ENCODE results near the gene DNAH6.

Gene DNAH6

DNA sequence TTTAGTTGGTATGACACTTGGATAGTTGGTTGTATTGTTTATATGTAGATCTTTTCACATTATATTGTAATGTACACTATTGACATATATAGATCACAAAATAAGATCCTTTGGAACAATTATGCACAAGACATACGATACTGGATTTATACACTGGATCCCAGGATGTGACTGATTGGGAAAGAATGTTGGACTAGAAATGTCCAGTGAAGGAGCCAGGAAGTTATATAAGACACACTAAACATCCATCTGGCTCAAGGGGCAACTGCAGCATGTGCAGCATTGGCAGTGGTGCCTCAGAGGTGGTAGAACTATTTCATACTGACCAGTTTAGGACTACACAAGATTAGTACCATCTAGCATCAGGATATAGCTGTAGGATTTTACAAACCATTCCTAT lies 259.7 kb downstream of the DNAH6 start:
- Histone ChIP-seq H3K27ac (ENCODE audit: low read depth, low read length) (no peak overlapping the region), H3K79me2 (ENCODE audit: control insufficient read depth, insufficient read depth, low read length, unreplicated experiment) (no peaks in the 10 kb centered on the region), H3K4me3 (ENCODE audit: low read depth, low read length) (no peak overlapping the region)

DNA sequence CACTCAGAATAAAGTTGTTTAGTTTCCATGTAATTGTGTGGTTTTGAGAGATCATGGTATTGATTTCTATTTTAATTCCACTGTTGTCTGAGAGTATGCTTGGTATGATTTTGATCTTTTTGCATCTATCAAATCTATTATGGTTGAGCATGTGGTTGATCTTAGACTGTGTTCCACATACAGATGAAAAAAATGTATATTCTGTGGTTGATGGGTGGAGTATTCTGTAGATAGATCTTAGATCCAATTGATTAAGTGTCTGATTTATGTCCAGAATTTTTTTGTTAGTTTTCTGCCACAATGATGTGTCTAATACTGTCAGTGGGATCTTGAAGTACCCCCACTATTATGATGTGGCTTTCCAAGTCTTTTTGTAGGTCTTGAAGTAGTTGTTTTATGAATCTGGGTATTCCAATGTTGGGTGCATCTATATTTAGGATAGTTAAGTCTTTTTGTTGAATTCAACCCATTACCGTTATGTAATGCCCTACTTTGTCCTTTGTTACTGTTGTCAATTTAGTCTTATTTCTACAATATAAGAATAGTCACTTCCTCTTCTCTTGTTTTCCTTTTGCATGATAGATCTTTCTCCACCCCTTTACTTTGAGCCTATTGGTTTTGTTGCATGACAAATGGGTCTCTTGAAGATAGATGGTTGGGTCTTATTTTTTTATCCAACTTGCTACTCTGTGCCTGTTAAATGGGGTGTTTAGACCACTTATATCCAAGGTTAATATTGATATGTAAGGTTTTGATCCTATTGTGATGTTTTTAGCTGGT lies 262.8 kb downstream of the DNAH6 start:
- H3K4me3 ChIP-seq (ENCODE audit: low read depth, low read length), result no peak overlapping the region
- H3K27ac ChIP-seq (ENCODE audit: low read depth, low read length), result no peak overlapping the region
- H3K27me3 ChIP-seq (ENCODE audit: insufficient read depth, low read length), result peaks cover 18% of the 10 kb centered on the region; the same call in 1 of the 2 replicates
- H3K4me1 ChIP-seq (ENCODE audit: control insufficient read depth, insufficient read depth, low read length, unreplicated experiment), result peaks cover 3% of the 10 kb centered on the region
- H2AFZ ChIP-seq (ENCODE audit: low read length, unreplicated experiment), result no peak overlapping the region
- H3K36me3 ChIP-seq (ENCODE audit: insufficient read depth, low read length), result no peaks in the 10 kb centered on the region
- no peaks in the 10 kb centered on the region for H3K79me2 ChIP-seq (ENCODE audit: control insufficient read depth, insufficient read depth, low read length, unreplicated experiment)

More for the DNA sequence above, 259.7 kb downstream of the DNAH6 start:
- no peaks in the 10 kb centered on the region for H3K36me3 ChIP-seq (ENCODE audit: insufficient read depth, low read length)
- no peak overlapping the region for H2AFZ ChIP-seq (ENCODE audit: low read length, unreplicated experiment)
- H3K4me1 ChIP-seq (ENCODE audit: control insufficient read depth, insufficient read depth, low read length, unreplicated experiment), result no peaks in the 10 kb centered on the region
- H3K27me3 ChIP-seq (ENCODE audit: insufficient read depth, low read length), result peaks cover 24% of the 10 kb centered on the region; the same call in 1 of the 2 replicates

DNA sequence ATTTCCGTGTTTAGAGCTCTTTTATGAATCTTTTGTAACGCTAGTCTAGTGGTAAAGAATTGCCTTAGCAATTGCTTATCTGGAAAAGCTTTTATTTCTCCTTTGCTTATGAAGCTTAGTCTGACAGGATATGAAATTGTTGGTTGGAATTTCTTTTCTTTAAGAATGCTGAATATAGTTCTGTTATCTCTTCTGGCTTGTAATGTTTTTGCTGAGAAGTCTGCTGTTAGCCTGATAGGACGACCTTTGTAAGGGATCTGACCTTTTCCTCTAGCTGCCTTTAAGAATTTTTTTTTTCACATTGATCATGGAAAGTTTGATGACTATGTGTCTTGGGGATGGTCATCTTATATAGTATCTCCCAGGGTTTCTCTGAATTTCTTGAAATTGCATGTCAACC lies 263.5 kb downstream of the DNAH6 start:
- H2AFZ ChIP-seq (ENCODE audit: low read length, unreplicated experiment), result no peak overlapping the region
- no peak overlapping the region for H3K27ac ChIP-seq (ENCODE audit: low read depth, low read length)
- H3K4me1 ChIP-seq (ENCODE audit: control insufficient read depth, insufficient read depth, low read length, unreplicated experiment), result peaks cover 3% of the 10 kb centered on the region
- H3K27me3 ChIP-seq (ENCODE audit: insufficient read depth, low read length), result peaks cover 12% of the 10 kb centered on the region; the same call in 1 of the 2 replicates
- no peak overlapping the region for H3K4me3 ChIP-seq (ENCODE audit: low read depth, low read length)
- no peaks in the 10 kb centered on the region for H3K36me3 ChIP-seq (ENCODE audit: insufficient read depth, low read length)
- no peaks in the 10 kb centered on the region for H3K79me2 ChIP-seq (ENCODE audit: control insufficient read depth, insufficient read depth, low read length, unreplicated experiment)

DNA sequence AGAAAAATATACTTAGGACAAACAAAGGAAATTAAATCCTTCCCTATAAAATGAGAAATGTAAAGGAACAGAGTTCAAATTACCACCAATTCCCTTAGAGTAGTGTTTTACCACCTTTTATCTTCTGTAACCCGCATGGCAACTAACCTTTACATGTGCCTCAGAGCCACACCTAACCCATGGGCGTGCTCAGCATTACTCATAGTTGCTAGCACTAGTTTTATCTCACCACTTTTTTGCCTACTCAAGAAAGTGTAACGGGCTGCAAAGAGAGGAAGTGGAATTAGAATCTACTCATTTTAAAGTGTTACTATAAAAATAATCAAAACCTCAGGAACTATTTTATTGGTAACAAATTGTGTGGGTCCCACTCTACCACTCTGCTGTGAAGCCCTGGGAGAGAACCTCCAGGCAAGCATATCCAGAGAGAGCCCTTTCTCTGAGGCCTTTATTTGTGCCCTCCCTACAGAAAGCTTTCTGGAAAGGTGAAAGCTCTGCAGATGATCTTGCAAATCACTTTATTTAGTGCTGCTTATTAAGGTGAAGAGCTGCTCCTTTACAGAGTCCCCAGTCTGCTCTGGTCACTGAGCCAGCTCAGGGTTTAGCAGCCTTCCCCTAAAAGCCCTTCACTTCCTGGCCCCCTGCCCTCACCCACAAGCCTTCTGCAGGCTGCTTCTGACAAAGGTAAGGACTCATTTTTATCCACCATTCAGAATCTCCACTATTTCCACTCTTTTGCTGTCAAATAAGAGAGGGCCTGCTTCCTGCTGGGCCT lies 265.8 kb downstream of the DNAH6 start:
- Histone ChIP-seq H2AFZ (ENCODE audit: low read length, unreplicated experiment) (no peak overlapping the region), H3K4me3 (ENCODE audit: low read depth, low read length) (no peak overlapping the region), H3K4me1 (ENCODE audit: control insufficient read depth, insufficient read depth, low read length, unreplicated experiment) (peaks cover 3% of the 10 kb centered on the region), H3K27ac (ENCODE audit: low read depth, low read length) (no peak overlapping the region), H3K79me2 (ENCODE audit: control insufficient read depth, insufficient read depth, low read length, unreplicated experiment) (no peaks in the 10 kb centered on the region), H3K36me3 (ENCODE audit: insufficient read depth, low read length) (no peaks in the 10 kb centered on the region), H3K27me3 (ENCODE audit: insufficient read depth, low read length) (peaks cover 6% of the 10 kb centered on the region; the same call in 1 of the 2 replicates)

DNA sequence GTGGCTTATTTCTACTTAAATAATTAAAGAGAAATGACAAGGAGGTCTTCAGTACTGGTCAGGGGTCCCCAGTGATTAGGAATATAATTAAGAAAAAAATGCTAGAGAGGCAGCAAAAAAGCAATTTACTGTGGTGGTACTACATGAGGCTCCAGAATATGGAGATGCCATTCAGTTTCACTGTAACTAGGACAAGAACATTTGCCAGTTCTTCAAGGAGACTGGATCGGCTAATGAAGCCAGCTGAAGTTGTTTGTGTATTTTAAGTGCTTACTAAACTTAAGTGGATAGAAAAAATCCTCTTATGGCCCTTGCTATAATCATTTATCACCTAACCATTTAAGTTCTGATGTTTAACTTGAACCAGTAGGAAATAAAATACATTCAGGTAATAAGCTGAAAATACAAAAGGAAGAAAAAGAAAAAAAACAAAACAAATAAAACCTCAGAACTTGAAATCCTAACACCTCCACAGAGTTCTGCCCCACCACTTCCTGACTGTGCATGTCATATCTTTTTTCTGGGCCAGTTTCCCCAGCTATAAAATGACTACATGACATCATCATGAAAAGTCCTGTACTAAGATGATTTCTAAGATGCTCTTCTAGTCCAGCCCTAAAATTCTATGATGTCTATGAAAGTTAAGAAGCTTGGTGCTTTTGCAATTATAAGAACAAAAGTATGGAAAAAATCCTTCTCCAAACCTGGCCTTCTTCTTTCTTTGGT lies 266.6 kb downstream of the DNAH6 start:
- Histone ChIP-seq H3K36me3 (ENCODE audit: insufficient read depth, low read length) (no peaks in the 10 kb centered on the region), H3K27ac (ENCODE audit: low read depth, low read length) (no peak overlapping the region), H2AFZ (ENCODE audit: low read length, unreplicated experiment) (no peak overlapping the region), H3K4me3 (ENCODE audit: low read depth, low read length) (no peak overlapping the region), H3K4me1 (ENCODE audit: control insufficient read depth, insufficient read depth, low read length, unreplicated experiment) (peaks cover 3% of the 10 kb centered on the region), H3K27me3 (ENCODE audit: insufficient read depth, low read length) (peaks cover 6% of the 10 kb centered on the region; the same call in 1 of the 2 replicates), H3K79me2 (ENCODE audit: control insufficient read depth, insufficient read depth, low read length, unreplicated experiment) (no peaks in the 10 kb centered on the region)

DNA sequence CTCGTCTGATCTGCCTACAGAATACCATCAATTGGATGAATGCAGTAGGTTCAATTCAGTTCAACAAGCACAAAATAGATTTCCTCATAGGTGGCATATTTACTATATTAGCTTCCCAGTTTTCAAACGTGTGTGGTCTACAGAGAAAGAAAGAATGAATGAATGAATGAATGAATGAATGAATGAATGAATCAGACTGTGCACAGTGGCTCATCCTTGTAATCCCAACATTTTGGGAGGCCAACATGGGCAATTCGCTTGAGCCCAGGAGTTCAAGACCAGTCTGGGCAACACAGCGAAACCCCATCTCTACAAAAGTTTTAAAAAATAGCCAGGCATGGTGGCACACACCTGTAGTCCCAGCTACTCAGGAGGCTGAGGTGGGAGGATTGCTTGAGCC lies 269.7 kb downstream of the DNAH6 start:
- Histone ChIP-seq H3K36me3 (ENCODE audit: insufficient read depth, low read length) (no peaks in the 10 kb centered on the region), H3K4me1 (ENCODE audit: control insufficient read depth, insufficient read depth, low read length, unreplicated experiment) (peaks cover 3% of the 10 kb centered on the region), H2AFZ (ENCODE audit: low read length, unreplicated experiment) (no peak overlapping the region), H3K27me3 (ENCODE audit: insufficient read depth, low read length) (no peaks in the 10 kb centered on the region), H3K79me2 (ENCODE audit: control insufficient read depth, insufficient read depth, low read length, unreplicated experiment) (no peaks in the 10 kb centered on the region), H3K4me3 (ENCODE audit: low read depth, low read length) (no peak overlapping the region), H3K27ac (ENCODE audit: low read depth, low read length) (no peak overlapping the region)

DNA sequence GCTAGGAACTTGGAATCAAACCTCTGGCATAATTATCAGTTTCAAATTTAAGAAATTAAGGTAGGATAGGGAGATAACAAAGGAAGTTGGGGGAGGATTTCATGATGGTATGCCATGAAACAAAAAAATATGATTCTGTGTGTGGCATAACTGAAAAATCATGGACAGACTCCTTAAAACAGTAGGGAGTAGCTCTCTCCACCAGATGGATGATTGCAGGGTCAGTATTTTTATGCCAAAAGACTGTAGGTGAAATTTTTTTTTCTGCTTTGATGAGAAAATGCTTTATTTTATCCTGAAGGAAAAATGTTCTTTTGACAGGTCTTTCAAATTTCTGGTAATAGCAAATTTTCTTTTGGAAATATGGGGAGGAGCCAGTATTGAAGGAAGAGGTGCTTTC lies 270.3 kb downstream of the DNAH6 start:
- no peaks in the 10 kb centered on the region for H3K79me2 ChIP-seq (ENCODE audit: control insufficient read depth, insufficient read depth, low read length, unreplicated experiment)
- no peak overlapping the region for H3K27ac ChIP-seq (ENCODE audit: low read depth, low read length)
- H2AFZ ChIP-seq (ENCODE audit: low read length, unreplicated experiment), result no peak overlapping the region
- H3K4me1 ChIP-seq (ENCODE audit: control insufficient read depth, insufficient read depth, low read length, unreplicated experiment), result peaks cover 3% of the 10 kb centered on the region
- H3K4me3 ChIP-seq (ENCODE audit: low read depth, low read length), result no peak overlapping the region
- no peaks in the 10 kb centered on the region for H3K36me3 ChIP-seq (ENCODE audit: insufficient read depth, low read length)
- H3K27me3 ChIP-seq (ENCODE audit: insufficient read depth, low read length), result no peaks in the 10 kb centered on the region

DNA sequence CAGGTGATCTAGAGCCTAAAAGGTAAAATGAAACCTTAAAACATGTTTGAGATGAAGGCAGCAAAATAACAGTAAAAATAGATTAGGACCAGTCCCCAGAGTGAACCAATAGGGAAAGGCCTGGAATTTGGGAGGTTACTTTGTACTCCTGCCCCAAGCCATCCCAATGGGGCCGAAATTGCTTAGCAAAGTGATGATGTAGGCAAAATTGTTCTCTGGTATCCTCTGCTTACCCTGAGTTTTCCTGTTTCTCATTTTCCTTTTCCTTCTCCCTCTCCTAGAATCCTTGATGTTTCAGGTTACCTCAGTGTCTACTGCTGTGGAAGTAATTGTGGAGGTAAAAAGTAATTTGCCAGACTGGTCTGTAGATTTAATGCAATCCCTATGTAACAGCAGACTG lies 271.7 kb downstream of the DNAH6 start:
- no peak overlapping the region for H3K27ac ChIP-seq (ENCODE audit: low read depth, low read length)
- H3K4me1 ChIP-seq (ENCODE audit: control insufficient read depth, insufficient read depth, low read length, unreplicated experiment), result peaks cover 7% of the 10 kb centered on the region
- no peak overlapping the region for H3K4me3 ChIP-seq (ENCODE audit: low read depth, low read length)
- no peaks in the 10 kb centered on the region for H3K79me2 ChIP-seq (ENCODE audit: control insufficient read depth, insufficient read depth, low read length, unreplicated experiment)
- no peaks in the 10 kb centered on the region for H3K36me3 ChIP-seq (ENCODE audit: insufficient read depth, low read length)
- H2AFZ ChIP-seq (ENCODE audit: low read length, unreplicated experiment), result no peak overlapping the region
- H3K27me3 ChIP-seq (ENCODE audit: insufficient read depth, low read length), result no peaks in the 10 kb centered on the region

DNA sequence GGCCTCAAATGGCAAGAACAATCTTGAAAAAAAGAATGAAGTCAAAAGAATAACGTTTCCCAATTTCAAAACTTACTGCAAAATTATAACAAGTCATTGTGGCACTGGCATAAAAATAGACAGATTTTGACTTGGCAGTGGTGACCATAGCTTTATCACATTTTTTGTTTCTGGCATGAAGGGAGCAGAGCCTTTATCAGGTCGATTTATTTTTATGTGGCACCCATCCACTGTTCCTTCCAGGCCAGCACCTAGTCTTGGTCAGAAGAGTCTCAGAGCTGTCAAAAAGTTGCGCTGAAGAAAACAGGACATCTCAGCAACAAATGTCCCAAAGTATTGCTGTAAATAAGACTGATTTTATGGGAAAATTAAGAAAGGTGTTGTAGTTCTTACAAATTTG lies 272.2 kb downstream of the DNAH6 start:
- Histone ChIP-seq H3K4me3 (ENCODE audit: low read depth, low read length) (no peak overlapping the region), H3K27me3 (ENCODE audit: insufficient read depth, low read length) (no peaks in the 10 kb centered on the region), H2AFZ (ENCODE audit: low read length, unreplicated experiment) (no peak overlapping the region), H3K36me3 (ENCODE audit: insufficient read depth, low read length) (no peaks in the 10 kb centered on the region), H3K79me2 (ENCODE audit: control insufficient read depth, insufficient read depth, low read length, unreplicated experiment) (no peaks in the 10 kb centered on the region), H3K4me1 (ENCODE audit: control insufficient read depth, insufficient read depth, low read length, unreplicated experiment) (peaks cover 9% of the 10 kb centered on the region), H3K27ac (ENCODE audit: low read depth, low read length) (no peak overlapping the region)

DNA sequence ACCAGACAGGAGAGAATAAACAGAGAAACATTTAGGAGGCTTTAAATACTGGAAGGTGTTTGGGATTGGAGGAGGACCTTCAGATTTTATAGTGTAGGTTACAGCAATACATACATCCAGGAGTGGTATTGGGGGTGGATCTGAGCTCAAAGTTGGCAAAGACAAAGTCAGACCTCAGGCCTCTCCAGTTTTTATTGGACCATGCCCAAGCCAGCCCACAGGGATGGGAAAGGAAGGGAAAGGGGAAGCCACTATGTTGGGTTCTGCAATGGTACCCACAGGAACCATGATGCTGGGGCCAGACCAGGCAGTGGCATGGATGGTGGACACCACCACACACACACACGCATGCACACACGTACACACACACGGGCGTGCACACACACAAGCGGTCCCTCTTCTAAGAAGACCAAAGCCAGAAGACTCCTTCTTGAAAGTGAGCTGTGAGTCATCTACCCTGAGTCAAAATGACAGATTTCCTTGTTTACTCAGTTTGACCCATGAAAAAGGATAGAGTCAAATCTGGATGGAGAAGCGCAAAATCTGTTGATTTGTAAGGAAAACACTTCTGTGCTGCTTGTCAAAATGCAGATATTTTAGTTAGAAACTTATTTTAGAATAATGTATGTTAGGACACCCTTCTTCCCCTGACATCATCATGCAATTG lies 276.7 kb downstream of the DNAH6 start:
- 0 out of 2 replicates have a peak overlapping the region, but pooled peaks have one; percentile 32 for H3K4me3 ChIP-seq (ENCODE audit: low read depth, low read length)
- no peak overlapping the region for H2AFZ ChIP-seq (ENCODE audit: low read length, unreplicated experiment)
- H3K4me1 ChIP-seq (ENCODE audit: control insufficient read depth, insufficient read depth, low read length, unreplicated experiment), result peaks cover 9% of the 10 kb centered on the region
- H3K27me3 ChIP-seq (ENCODE audit: insufficient read depth, low read length), result no peaks in the 10 kb centered on the region
- H3K27ac ChIP-seq (ENCODE audit: low read depth, low read length), result no peak overlapping the region
- no peaks in the 10 kb centered on the region for H3K79me2 ChIP-seq (ENCODE audit: control insufficient read depth, insufficient read depth, low read length, unreplicated experiment)
- no peaks in the 10 kb centered on the region for H3K36me3 ChIP-seq (ENCODE audit: insufficient read depth, low read length)

Data from ACC112 (cell line).